ENCODE measurements around the gene CLDN10. TPM values are rescaled to one million over a fixed set of nuclear protein-coding genes. Genes with fewer than 3 reads are reported as not detected.
A peak's percentile ranks its signal among the peaks of the same experiment; 100 is the strongest.

The CLDN10 gene
- total RNA-seq, 1 donor from 2014 or later, result not detected

DNA sequence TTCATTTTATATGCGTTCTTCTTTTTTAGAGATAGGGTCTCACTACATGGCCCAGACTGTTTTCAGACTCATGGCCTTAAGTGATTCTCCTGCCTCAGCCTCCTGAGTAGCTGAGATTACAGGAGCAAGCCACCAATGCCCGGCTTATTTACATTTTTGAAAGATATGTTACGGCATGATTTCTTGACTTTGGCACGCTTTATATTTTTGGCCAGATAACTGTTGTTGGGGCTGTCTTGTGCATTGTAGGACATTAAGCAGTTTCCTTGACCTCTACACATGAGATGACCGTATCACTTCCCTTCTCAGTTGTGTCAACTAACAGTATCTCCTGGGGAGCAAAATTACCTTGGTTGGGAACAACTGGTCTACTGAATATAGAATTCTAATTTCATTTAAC is 28.9 kb upstream of the CLDN10 start:
- H3K27me3 Mint-ChIP-seq (ENCODE audit: insufficient read depth), result peaks cover 2% of the 10 kb centered on the region
- intact Hi-C loops (cut with micrococcal nuclease), result no loop called here
- no peaks in the 10 kb centered on the region for H3K9me3 Mint-ChIP-seq
- no peaks in the 10 kb centered on the region for H3K36me3 Mint-ChIP-seq (ENCODE audit: low read depth)
- H3K4me1 Mint-ChIP-seq (ENCODE audit: low read depth), result no peaks in the 10 kb centered on the region
- no peak for DNase-seq (ENCODE audit: low spot score)
- no peak overlapping the region for H3K27ac Mint-ChIP-seq
- no peak overlapping the region for H3K4me3 Mint-ChIP-seq

DNA sequence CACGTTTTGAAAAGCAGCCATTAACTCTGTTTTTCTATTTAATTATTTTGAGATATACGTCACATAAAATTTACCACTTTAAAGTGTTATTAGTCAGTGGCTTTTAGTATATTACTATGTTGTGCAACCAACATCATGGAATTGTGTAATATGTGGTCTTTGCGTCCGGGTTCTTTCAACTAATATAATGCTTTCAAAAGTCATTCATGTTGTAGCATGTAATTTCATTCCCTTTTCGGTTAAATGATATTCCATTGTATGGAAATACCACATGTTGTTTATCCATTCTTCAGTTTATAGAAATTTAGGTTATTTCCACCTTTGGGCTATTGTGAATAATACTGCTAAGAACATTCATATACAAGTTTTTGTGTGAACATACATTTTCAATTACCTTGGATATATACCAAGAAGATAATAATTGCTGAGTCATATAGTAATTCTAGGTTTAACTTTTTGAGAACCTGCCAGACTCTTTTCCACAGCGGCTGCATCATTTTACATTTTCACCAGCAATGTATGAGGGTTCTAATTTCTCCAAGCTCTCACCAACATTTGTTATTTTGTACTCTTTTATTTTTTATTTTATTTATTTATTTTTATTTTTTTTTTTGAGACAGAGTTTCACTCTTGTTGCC is 28.1 kb upstream of the CLDN10 start:
- intact Hi-C loops (cut with micrococcal nuclease), result no loop called here
- Mint-ChIP-seq H3K9me3 (no peaks in the 10 kb centered on the region), H3K4me3 (no peak overlapping the region), H3K4me1 (ENCODE audit: low read depth) (no peaks in the 10 kb centered on the region), H3K36me3 (ENCODE audit: low read depth) (no peaks in the 10 kb centered on the region), H3K27me3 (ENCODE audit: insufficient read depth) (peaks cover 2% of the 10 kb centered on the region), H3K27ac (no peak overlapping the region)
- no peak for DNase-seq (ENCODE audit: low spot score)

DNA sequence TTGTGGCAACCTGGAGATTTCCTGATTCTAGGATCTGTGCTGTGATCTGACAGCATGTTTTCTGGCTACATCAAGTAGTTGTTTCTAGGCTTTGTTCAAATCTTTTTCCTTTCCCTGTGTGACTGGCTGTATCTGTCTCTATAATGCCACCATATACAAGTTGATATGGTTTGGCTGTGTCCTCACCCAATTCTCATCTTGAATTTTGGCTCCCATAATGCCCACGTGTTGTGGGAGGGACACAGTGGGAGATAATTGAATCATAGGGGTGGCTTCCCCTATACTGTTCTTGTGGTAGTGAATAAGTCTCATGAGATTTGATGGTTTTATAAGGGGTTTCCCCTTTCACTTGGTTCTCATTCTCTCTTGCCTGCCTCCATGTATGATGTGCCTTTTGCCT is 24.6 kb upstream of the CLDN10 start:
- peaks cover 8% of the 10 kb centered on the region for H3K27me3 Mint-ChIP-seq (ENCODE audit: insufficient read depth)
- intact Hi-C loops (cut with micrococcal nuclease), result no loop called here
- DNase-seq (ENCODE audit: low spot score), result no peak
- H3K27ac Mint-ChIP-seq, result no peak overlapping the region
- no peaks in the 10 kb centered on the region for H3K4me1 Mint-ChIP-seq (ENCODE audit: low read depth)
- no peaks in the 10 kb centered on the region for H3K9me3 Mint-ChIP-seq
- H3K36me3 Mint-ChIP-seq (ENCODE audit: low read depth), result no peaks in the 10 kb centered on the region
- H3K4me3 Mint-ChIP-seq, result no peak overlapping the region

DNA sequence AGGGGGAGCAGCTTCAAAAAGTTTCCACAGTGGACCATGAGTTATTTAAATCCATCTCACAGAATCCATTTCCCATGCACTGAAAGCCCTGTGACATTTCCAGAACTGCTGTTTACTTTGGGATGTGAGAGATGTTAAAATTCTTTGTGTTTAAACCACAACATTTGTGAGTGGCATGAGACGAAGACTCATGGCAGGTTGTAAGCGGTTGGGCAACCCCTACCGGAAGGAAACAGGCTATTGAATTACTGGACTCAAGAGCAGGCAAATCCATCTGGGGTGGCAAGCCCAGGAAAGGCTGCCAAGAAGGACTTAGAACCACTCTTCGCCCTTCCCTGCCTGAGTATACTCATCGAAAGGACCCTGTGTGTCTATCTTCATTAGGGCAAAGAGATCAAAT is 22.3 kb upstream of the CLDN10 start:
- no peaks in the 10 kb centered on the region for H3K9me3 Mint-ChIP-seq
- peaks cover 12% of the 10 kb centered on the region for H3K27me3 Mint-ChIP-seq (ENCODE audit: insufficient read depth)
- intact Hi-C loops (cut with micrococcal nuclease), result no loop called here
- H3K4me3 Mint-ChIP-seq, result no peak overlapping the region
- DNase-seq (ENCODE audit: low spot score), result no peak
- no peak overlapping the region for H3K27ac Mint-ChIP-seq
- no peaks in the 10 kb centered on the region for H3K36me3 Mint-ChIP-seq (ENCODE audit: low read depth)
- H3K4me1 Mint-ChIP-seq (ENCODE audit: low read depth), result peaks cover 3% of the 10 kb centered on the region

DNA sequence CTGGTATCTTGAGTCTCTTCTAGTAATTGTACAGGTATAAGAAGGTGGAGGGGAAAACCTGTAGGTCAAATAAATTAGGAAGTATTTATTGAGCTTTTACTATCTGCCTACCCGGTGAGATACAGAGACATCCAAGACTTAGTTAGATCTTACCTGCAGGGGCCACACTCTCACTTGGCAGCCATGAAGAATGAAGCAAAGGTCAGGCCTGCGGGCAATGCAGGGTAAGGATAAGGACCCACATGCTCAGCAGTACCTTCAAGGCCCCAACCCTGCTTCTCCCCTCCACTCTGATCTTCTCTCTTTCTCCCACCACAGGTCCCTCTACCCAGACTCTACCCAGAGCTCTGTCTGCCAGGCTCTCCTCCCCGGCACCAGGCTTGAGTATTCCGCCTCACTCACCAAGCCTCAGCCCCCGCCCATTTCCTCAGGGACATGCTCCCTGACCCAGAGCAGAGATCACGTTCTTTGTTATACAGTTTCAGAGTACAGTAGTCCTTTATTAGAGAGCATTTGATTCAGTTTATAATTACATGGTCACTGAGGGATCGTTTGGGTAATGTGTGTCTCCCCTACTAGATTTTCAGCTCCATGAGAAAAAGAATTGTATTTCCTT is 18.9 kb upstream of the CLDN10 start:
- Mint-ChIP-seq H3K4me1 (ENCODE audit: low read depth) (peaks cover 8% of the 10 kb centered on the region), H3K9me3 (no peaks in the 10 kb centered on the region), H3K36me3 (ENCODE audit: low read depth) (no peaks in the 10 kb centered on the region), H3K27me3 (ENCODE audit: insufficient read depth) (peaks cover 12% of the 10 kb centered on the region), H3K27ac (no peak overlapping the region), H3K4me3 (no peak overlapping the region)
- intact Hi-C loops (cut with micrococcal nuclease), result no loop called here
- DNase-seq (ENCODE audit: low spot score), result no peak

DNA sequence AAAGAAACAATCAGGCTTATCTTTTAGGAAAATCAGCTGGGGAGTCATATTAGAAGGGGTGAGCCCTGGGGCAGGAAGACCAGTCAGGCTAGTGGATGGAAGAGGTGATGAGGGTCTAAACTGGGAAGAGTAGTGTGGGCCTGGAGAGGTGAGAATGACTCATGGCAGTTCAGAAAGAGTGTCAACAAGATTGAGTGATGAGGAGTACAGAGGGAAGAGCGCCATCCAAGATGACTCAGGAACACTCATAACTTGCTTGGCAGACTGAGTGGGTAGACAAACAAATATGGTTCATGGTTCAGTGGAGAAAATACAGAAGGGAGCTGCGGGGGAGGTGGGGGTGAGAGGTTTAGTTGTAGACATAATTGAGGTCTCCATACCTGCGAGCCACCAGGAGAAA is 17.3 kb upstream of the CLDN10 start:
- Mint-ChIP-seq H3K36me3 (ENCODE audit: low read depth) (no peaks in the 10 kb centered on the region), H3K27ac (peak overlapping the region; percentile 18), H3K9me3 (no peaks in the 10 kb centered on the region), H3K4me1 (ENCODE audit: low read depth) (peaks cover 8% of the 10 kb centered on the region), H3K27me3 (ENCODE audit: insufficient read depth) (peaks cover 14% of the 10 kb centered on the region), H3K4me3 (no peak overlapping the region)
- intact Hi-C loops (cut with micrococcal nuclease), result loop anchor here (1.0 kb wide), 1 partner anchor 141 kb away; no protein-coding TSS in a partner anchor
- no peak for DNase-seq (ENCODE audit: low spot score)

DNA sequence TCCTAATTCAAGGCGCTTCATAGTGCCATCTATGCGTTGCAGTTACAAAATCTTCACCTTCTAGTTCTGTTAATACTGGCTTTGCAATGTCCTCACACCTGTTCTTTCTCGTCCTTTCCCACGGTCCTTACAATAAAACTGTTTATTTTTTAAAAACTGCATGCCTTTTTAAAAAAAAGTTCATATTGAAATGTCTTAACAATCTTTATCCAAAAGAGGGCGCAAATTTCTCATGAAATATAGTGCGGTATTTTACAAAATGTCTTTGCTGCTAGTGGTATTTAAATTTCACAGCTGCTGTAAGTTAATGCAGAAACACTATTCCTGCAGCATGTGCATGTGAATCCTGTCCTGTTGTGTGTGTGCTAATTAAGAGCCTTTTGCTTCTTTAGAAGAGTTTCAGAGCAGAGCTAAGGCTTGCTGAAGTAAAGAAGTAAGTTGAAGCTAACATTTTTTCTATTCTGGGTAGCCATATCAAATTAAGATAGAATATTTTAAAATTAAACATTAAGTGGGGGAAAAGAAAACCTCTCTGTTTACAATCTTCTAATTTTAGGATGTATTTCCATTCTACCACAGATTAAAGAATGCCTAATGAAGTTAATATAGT is 15.8 kb upstream of the CLDN10 start:
- DNase-seq (ENCODE audit: low spot score), result no peak

DNA sequence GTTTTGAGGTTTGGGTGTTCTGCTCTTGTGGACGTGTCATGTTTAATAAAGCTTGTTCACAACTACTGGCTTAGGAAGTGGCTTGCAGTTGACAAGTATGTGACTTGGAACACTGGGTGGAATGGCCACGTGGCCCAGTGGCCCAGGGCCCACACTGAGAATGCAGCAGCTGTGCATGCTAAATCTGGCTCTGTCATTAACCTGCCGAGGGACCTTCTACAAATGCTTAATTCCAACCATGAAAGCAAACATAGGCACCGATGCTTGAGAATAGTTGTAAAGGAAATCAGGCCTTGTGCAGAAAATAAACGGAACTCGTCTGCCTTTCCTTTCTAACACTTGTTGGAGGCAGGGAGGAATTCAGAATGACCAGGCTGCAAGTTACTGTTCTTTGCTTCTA is 11.6 kb upstream of the CLDN10 start:
- Mint-ChIP-seq H3K27me3 (ENCODE audit: insufficient read depth) (peaks cover 4% of the 10 kb centered on the region), H3K4me3 (no peak overlapping the region), H3K36me3 (ENCODE audit: low read depth) (no peaks in the 10 kb centered on the region), H3K27ac (no peak overlapping the region), H3K9me3 (no peaks in the 10 kb centered on the region), H3K4me1 (ENCODE audit: low read depth) (no peaks in the 10 kb centered on the region)
- no peak for DNase-seq (ENCODE audit: low spot score)
- intact Hi-C loops (cut with micrococcal nuclease), result no loop called here

More for the DNA sequence above, 15.8 kb upstream of the CLDN10 start:
- peaks cover 10% of the 10 kb centered on the region for H3K27me3 Mint-ChIP-seq (ENCODE audit: insufficient read depth)
- peaks cover 8% of the 10 kb centered on the region for H3K4me1 Mint-ChIP-seq (ENCODE audit: low read depth)
- no peaks in the 10 kb centered on the region for H3K36me3 Mint-ChIP-seq (ENCODE audit: low read depth)
- intact Hi-C loops (cut with micrococcal nuclease), result loop anchor here (1.0 kb wide), 2 partner anchors 124 to 298 kb away; no protein-coding TSS in a partner anchor
- H3K27ac Mint-ChIP-seq, result no peak overlapping the region
- no peak overlapping the region for H3K4me3 Mint-ChIP-seq
- H3K9me3 Mint-ChIP-seq, result no peaks in the 10 kb centered on the region

DNA sequence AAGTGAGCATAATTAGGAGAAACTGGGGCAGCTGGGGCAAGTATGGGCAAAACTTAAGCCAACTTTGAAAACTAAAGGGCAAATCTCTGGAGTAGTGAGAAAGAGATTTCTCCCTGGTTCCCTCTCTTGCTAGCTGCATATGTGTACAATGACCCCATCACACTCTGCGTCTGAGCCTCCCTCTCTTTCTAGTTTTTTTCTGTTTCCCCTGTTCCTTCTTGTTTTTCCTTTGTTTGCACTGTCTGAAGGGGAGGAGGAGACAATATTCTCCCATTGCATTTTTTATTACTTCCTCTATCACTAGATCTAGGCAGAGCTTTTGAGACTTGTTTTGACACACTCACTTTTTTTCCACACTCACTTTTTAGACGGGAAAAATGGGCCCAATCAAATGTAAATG is 11.2 kb upstream of the CLDN10 start:
- Mint-ChIP-seq H3K27ac (no peak overlapping the region), H3K36me3 (ENCODE audit: low read depth) (no peaks in the 10 kb centered on the region), H3K4me1 (ENCODE audit: low read depth) (no peaks in the 10 kb centered on the region), H3K9me3 (no peaks in the 10 kb centered on the region), H3K27me3 (ENCODE audit: insufficient read depth) (peaks cover 4% of the 10 kb centered on the region), H3K4me3 (no peak overlapping the region)
- DNase-seq (ENCODE audit: low spot score), result no peak
- intact Hi-C loops (cut with micrococcal nuclease), result no loop called here

DNA sequence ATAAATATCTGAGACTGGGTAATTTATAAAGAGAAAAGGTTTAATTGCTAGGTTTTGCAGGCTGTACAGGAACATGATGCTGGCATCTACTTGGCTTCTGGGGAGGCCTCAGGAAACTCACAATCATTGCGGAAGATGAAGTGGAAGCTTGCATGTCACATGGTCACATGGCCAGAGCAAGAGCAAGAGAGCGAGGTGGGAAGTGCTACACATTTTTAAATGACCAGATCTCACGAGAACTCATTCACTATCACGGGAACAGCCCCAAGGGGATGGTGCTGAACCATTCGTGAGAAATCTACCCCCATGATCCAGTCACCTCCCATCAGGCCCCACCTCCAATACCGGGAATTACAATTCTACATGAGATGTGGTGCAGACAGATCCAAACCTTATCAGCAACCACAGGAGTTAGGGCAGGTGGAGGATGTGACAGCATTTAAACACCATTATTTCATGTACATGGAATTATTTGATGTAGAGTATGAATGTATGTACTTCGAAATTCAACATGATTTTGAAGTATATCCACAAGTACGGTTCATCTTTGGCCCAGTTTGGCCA is 10.5 kb upstream of the CLDN10 start:
- H3K4me3 Mint-ChIP-seq, result no peak overlapping the region
- intact Hi-C loops (cut with micrococcal nuclease), result no loop called here
- no peak overlapping the region for H3K27ac Mint-ChIP-seq
- H3K4me1 Mint-ChIP-seq (ENCODE audit: low read depth), result no peaks in the 10 kb centered on the region
- no peak for DNase-seq (ENCODE audit: low spot score)
- no peaks in the 10 kb centered on the region for H3K36me3 Mint-ChIP-seq (ENCODE audit: low read depth)
- H3K27me3 Mint-ChIP-seq (ENCODE audit: insufficient read depth), result peaks cover 7% of the 10 kb centered on the region
- no peaks in the 10 kb centered on the region for H3K9me3 Mint-ChIP-seq

DNA sequence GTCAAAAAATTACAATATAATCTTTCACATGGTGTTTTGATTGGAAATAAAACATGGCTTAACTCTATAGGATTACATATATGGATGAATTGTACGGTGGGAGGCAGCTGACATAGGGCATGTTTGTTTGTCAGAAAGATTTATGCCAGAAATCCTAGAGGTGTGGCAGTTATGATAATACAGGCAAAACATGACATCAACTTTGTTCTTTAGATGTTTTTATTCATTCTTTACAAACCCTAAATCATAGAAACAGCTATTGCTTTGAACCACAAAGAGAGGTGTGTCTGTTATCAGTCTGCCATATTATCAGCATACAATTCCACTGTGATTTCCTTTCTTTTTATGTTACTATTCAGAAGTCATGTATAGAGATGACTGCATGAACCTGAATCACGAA is 8.2 kb upstream of the CLDN10 start:
- no peak for DNase-seq (ENCODE audit: low spot score)
- Mint-ChIP-seq H3K27me3 (ENCODE audit: insufficient read depth) (peaks cover 14% of the 10 kb centered on the region), H3K27ac (no peak overlapping the region), H3K4me3 (no peak overlapping the region), H3K36me3 (ENCODE audit: low read depth) (no peaks in the 10 kb centered on the region), H3K4me1 (ENCODE audit: low read depth) (no peaks in the 10 kb centered on the region), H3K9me3 (no peaks in the 10 kb centered on the region)
- intact Hi-C loops (cut with micrococcal nuclease), result no loop called here

DNA sequence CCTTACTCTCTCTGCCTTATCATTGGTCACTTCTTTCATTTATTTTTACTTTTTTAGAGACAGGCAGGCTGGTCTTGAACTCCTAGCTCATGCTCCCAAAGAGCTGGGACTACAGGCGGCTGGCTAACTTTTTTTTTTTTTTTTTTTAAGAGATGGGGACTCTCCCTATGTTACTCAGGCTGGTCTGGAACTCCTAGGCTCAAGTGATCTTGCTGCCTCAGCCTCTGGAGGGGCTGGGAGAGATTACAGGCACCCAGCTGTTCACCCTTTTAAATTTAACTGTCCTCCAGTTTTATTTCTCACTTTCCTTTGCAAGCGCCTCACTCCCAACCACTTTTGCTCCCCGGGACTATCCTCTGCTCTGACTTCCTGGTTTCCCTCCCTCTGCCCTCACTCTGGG is 5.6 kb upstream of the CLDN10 start:
- intact Hi-C loops (cut with micrococcal nuclease), result no loop called here
- no peak overlapping the region for H3K4me3 Mint-ChIP-seq
- DNase-seq (ENCODE audit: low spot score), result no peak
- H3K27ac Mint-ChIP-seq, result no peak overlapping the region
- peaks cover 32% of the 10 kb centered on the region for H3K27me3 Mint-ChIP-seq (ENCODE audit: insufficient read depth)
- H3K9me3 Mint-ChIP-seq, result no peaks in the 10 kb centered on the region
- no peaks in the 10 kb centered on the region for H3K4me1 Mint-ChIP-seq (ENCODE audit: low read depth)
- no peaks in the 10 kb centered on the region for H3K36me3 Mint-ChIP-seq (ENCODE audit: low read depth)

DNA sequence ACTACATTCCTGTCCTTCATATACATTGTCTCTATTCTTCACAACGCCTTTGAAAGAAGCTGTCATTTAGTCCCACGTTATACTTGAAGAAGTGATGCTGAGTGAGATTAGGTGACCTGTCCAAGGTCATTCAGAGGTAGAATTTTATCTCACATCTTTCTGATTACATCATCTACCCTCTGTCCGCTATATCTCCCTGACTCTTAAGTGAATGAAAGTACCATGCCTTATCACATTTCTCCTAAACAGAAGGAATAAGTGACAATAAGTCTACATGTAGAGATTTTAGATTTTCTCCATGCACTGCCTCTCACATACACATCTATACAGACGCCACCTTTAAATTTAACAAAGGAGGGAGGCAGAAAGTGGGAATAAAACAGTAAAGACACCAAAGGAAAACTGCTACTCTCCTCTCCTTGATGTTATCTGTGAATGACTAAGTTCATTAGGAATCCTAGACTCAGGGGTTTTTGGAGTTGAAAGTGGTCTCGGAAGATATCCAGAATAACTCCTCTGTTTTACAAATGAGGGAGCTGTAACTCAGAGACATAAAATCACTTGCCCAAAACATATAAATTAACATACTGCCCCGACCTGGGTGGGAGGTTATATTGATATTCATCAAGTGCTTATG is 4.9 kb upstream of the CLDN10 start:
- intact Hi-C loops (cut with micrococcal nuclease), result no loop called here
- Mint-ChIP-seq H3K36me3 (ENCODE audit: low read depth) (no peaks in the 10 kb centered on the region), H3K4me3 (no peak overlapping the region), H3K27ac (no peak overlapping the region), H3K9me3 (no peaks in the 10 kb centered on the region), H3K27me3 (ENCODE audit: insufficient read depth) (peaks cover 34% of the 10 kb centered on the region), H3K4me1 (ENCODE audit: low read depth) (no peaks in the 10 kb centered on the region)
- DNase-seq (ENCODE audit: low spot score), result no peak
